Upper lobe of left lung (tissue), 6 donors: Measurements from ENCODE around the gene LARP6. TPM values are rescaled to one million over a fixed set of nuclear protein-coding genes. Genes with fewer than 3 reads are reported as not detected.
A peak's percentile ranks its signal among the peaks of the same experiment; 100 is the strongest.

Experiments
- ATAC-seq, 2 donors: fragments of 200-7000 bp; cut with Tn5 transposase; one replicate each; pipeline ENCODE4 v1.9.1; 2022; ENCODE audit warnings: mild to moderate bottlenecking in 2 of 2, moderate library complexity in 2 of 2; ENCODE audit not compliant: low FRiP score in 2 of 2
- DNase-seq, 2 donors: peaks; one replicate each; pipeline ENCODE4 v3.0.0-alpha.2; 2019 to 2020
- H3K27ac ChIP-seq, 4 donors: fragments of 200-600 bp; sonication (generic); one replicate each; pipeline ENCODE4 v1.5.1; 2016 to 2019
- H3K27me3 ChIP-seq, 4 donors: fragments of 200-600 bp; sonication (generic); one replicate each; pipeline ENCODE4 v1.5.1; 2017 to 2019
- H3K36me3 ChIP-seq, 4 donors: fragments of 200-600 bp; sonication (generic); one replicate each; pipeline ENCODE4 v1.5.1; 2016 to 2019
- H3K4me1 ChIP-seq, 4 donors: fragments of 200-600 bp; sonication (generic); one replicate each; pipeline ENCODE4 v1.5.1; 2018 to 2019
- H3K4me3 ChIP-seq, 4 donors: fragments of 200-600 bp; sonication (generic); one replicate each; pipeline ENCODE4 v1.5.1; 2017 to 2019; ENCODE audit warnings: mild to moderate bottlenecking in 2 of 4, moderate library complexity in 1 of 4
- H3K9me3 ChIP-seq, 4 donors: fragments of 200-600 bp; sonication (generic); one replicate each; pipeline ENCODE4 v1.5.1; 2018 to 2019
- CTCF ChIP-seq, 6 experiments: fragments of 450-650 bp in 4 of 6; fragments of 200-600 bp in 2 of 6; sonication (generic) in 2 of 6; IDR thresholded peaks; one replicate each; pipeline ENCODE4 v1.5.1; 2016 to 2019; ENCODE audit warnings: antibody characterized with exemption in 6 of 6
- EP300 ChIP-seq, 4 donors: sonication (generic); formaldehyde crosslinking; IDR thresholded peaks; one replicate each; pipeline ENCODE4 v1.5.1; 2017; ENCODE audit warnings: antibody characterized with exemption in 4 of 4, control low read depth in 2 of 4
- POLR2A ChIP-seq, 4 donors: fragments of 450-650 bp; IDR thresholded peaks; one replicate each; pipeline ENCODE4 v1.5.1; 2016 to 2017; ENCODE audit warnings: antibody characterized with exemption in 4 of 4, mild to moderate bottlenecking in 2 of 4
- POLR2AphosphoS5 ChIP-seq, 2 donors: sonication (generic); formaldehyde crosslinking; IDR thresholded peaks; one replicate each; pipeline ENCODE4 v1.5.1; 2017; ENCODE audit warnings: antibody characterized with exemption in 2 of 2
- WGBS, 2 donors: methylation state at CpG; one replicate each; pipeline ENCODE4 v1.1.5; 2017 to 2018; 5-methylcytosine and 5-hydroxymethylcytosine counted together
- total RNA-seq, 6 donors: library from RNA; depleted of rRNA in 4 of 6; stranded (reverse); fragments of >200 nt in 4 of 6; gene quantifications; one replicate each; pipeline versions ENCODE4 v1.1.0 to v1.2.1, GENCODE V29; 2016 to 2021
- donor health status: DM: no; HTN: no; CAD: no; lungs with moderate emphysema.
- donor health status: DM: no; HTN: yes; CAD: no; lungs with severe emphysema.

Gene LARP6
- total RNA-seq, 6 donors from 2014 or later: 1.0 to 12.0 (median 5.2) TPM

- DNase-seq (no peak), ATAC-seq (peak in 1 of 2 donors; percentile 69)
- TF ChIP-seq CTCF (IDR thresholded peaks at IDR 0.05): no peak
- no peak for TF ChIP-seq POLR2A (IDR thresholded peaks at IDR 0.05)
- no peak for TF ChIP-seq EP300 (IDR thresholded peaks at IDR 0.05)
- no peak for TF ChIP-seq POLR2AphosphoS5 (IDR thresholded peaks at IDR 0.05)
- Histone ChIP-seq H3K27me3 (no peaks in the 10 kb centered on the region), H3K36me3 (no peaks in the 10 kb centered on the region), H3K4me1 (peaks cover 0 to 6% (median 0%) of the 10 kb centered on the region in 4 donors), H3K27ac (peak overlapping the region in 1 of 4 donors; percentile 5), H3K4me3 (no peak overlapping the region), H3K9me3 (no peaks in the 10 kb centered on the region)
- 60 to 65% methylated on average over 6 of the region's 6 CpGs for WGBS, 2 donors
Measured at GRCh38 chr15:70867911-70868467, 14.0 kb upstream of the LARP6 start.

- no peak overlapping the region for H3K4me3 ChIP-seq
- H3K9me3 ChIP-seq: no peaks in the 10 kb centered on the region
- no peaks in the 10 kb centered on the region for H3K27me3 ChIP-seq
- H3K36me3 ChIP-seq: no peaks in the 10 kb centered on the region
- no peak for DNase-seq
- no peak overlapping the region for H3K27ac ChIP-seq
- TF ChIP-seq CTCF (IDR thresholded peaks at IDR 0.05) (no peak), POLR2A (IDR thresholded peaks at IDR 0.05) (no peak), POLR2AphosphoS5 (IDR thresholded peaks at IDR 0.05) (no peak), EP300 (IDR thresholded peaks at IDR 0.05) (no peak)
- WGBS, 2 donors: 89 to 91% methylated on average over 5 of the region's 5 CpGs
- ATAC-seq: no peak
- peaks cover 0 to 6% (median 0%) of the 10 kb centered on the region in 4 donors for H3K4me1 ChIP-seq
Measured at GRCh38 chr15:70866982-70867641, 13.2 kb upstream of the LARP6 start.

GRCh38 chr15:70863450-70864218 lies 9.7 kb upstream of the LARP6 start:
- WGBS, 2 donors: 71 to 86% methylated on average over 3 to 4 of the region's 4 CpGs
- H3K27me3 ChIP-seq: no peaks in the 10 kb centered on the region
- H3K4me1 ChIP-seq: peaks cover 0 to 8% (median 5%) of the 10 kb centered on the region in 4 donors
- H3K36me3 ChIP-seq: no peaks in the 10 kb centered on the region
- no peak overlapping the region for H3K4me3 ChIP-seq
- ATAC-seq (peak in 1 of 2 donors; percentile 79), DNase-seq (no peak)
- TF ChIP-seq POLR2AphosphoS5 (IDR thresholded peaks at IDR 0.05): no peak
- TF ChIP-seq CTCF (IDR thresholded peaks at IDR 0.05): no peak
- no peak for TF ChIP-seq EP300 (IDR thresholded peaks at IDR 0.05)
- TF ChIP-seq POLR2A (IDR thresholded peaks at IDR 0.05): no peak
- H3K9me3 ChIP-seq: no peaks in the 10 kb centered on the region
- H3K27ac ChIP-seq: no peak overlapping the region

GRCh38 chr15:70859998-70860397 lies 6.0 kb upstream of the LARP6 start:
- Histone ChIP-seq H3K4me1 (peaks cover 3 to 18% (median 3%) of the 10 kb centered on the region in 4 donors), H3K27ac (no peak overlapping the region), H3K36me3 (no peaks in the 10 kb centered on the region), H3K9me3 (no peaks in the 10 kb centered on the region), H3K27me3 (no peaks in the 10 kb centered on the region), H3K4me3 (no peak overlapping the region)
- no peak for TF ChIP-seq POLR2A (IDR thresholded peaks at IDR 0.05)
- no peak for TF ChIP-seq POLR2AphosphoS5 (IDR thresholded peaks at IDR 0.05)
- no peak for TF ChIP-seq CTCF (IDR thresholded peaks at IDR 0.05)
- no peak for TF ChIP-seq EP300 (IDR thresholded peaks at IDR 0.05)
- DNase-seq: peak in 1 of 2 donors; percentile 61
- no peak for ATAC-seq
- 88 to 92% methylated on average over 6 to 10 of the region's 11 CpGs for WGBS, 2 donors
